LNCAP (cell line): ENCODE results near the gene PTPRD.
A peak's percentile ranks its signal among the peaks of the same experiment; 100 is the strongest.

ENCODE experiments used
- CTCF ChIP-seq: fragments of 450-650 bp; IDR thresholded peaks from 2 replicates; pipeline ENCODE4 v1.5.1; 2017; ENCODE audit warnings: mild to moderate bottlenecking

Gene PTPRD

GRCh38 chr9:10479172-10479571, 133.6 kb downstream of the PTPRD start:
- TF ChIP-seq CTCF, result peak; percentile 29; the same call in 1 of the 2 replicates

- TF ChIP-seq CTCF, result no peak
Observed at GRCh38 chr9:10447036-10447435, 165.8 kb downstream of the PTPRD start.

- no peak for TF ChIP-seq CTCF
Observed at GRCh38 chr9:10443868-10444204, 169.0 kb downstream of the PTPRD start.

- TF ChIP-seq CTCF, result no peak
Observed at GRCh38 chr9:10443181-10443867, 169.5 kb downstream of the PTPRD start.

GRCh38 chr9:10438955-10439354, 173.8 kb downstream of the PTPRD start:
- no peak for TF ChIP-seq CTCF

- TF ChIP-seq CTCF, result no peak
Observed at GRCh38 chr9:10436756-10437155, 176.0 kb downstream of the PTPRD start.

GRCh38 chr9:10434412-10434811, 178.4 kb downstream of the PTPRD start:
- TF ChIP-seq CTCF, result no peak

- no peak for TF ChIP-seq CTCF
Observed at GRCh38 chr9:10411272-10411671, 201.5 kb downstream of the PTPRD start.
